ENCODE data around the gene PTBP3. TPM values are rescaled to one million over a fixed set of nuclear protein-coding genes. Genes with fewer than 3 reads are reported as not detected.

Gene PTBP3
- total RNA-seq, 2 donors from 2014 or later: 83.3 to 94.8 TPM

DNA sequence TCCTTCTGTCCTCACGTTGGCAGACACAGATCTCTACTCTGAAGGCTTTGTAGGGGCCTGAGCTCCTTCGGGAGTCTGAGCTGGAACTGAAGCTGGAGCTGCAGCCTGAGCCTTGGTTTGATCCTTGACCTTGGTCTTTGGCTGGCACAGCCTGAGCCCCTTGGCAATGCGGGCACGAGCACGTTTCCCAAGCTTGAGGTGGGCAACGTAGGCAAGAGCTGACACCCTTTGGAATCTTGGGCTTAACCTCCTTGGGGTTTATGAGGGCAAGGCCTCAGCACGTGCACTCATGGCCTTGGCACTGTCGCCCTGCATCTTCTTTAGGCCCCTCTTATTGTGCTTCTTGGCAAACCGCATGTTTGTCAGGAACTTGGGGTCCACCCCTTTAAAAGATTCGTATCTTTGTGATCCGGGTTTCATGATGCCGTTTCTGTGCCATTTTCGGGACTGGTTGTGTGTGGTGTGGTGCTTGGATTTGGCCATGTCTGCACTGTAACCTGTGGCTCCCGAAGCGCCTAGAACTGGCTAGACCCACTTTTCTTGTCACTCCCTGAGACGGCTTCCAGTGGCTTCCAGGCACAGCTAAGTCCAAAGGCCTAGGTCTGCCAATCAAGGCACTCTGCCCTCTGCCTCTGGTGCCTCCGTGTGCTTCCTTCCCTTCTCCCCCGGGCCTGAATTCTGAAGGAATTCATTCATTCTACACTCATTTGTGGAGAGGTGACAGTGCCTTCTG, 159.8 kb downstream of the PTBP3 start:
- Mint-ChIP-seq H3K27ac (no peak overlapping the region), H3K36me3 (ENCODE audit: low read depth) (no peaks in the 10 kb centered on the region), H3K4me1 (peaks cover 25% of the 10 kb centered on the region), H3K27me3 (ENCODE audit: insufficient read depth) (peaks cover 47% of the 10 kb centered on the region), H3K4me3 (peak overlapping the region; percentile 70), H3K9me3 (no peaks in the 10 kb centered on the region)
- no peak overlapping the region for H3K27ac ChIP-seq (ENCODE audit: low read depth, low read length)
- no peak for DNase-seq
- TF ChIP-seq, protein P1, sequence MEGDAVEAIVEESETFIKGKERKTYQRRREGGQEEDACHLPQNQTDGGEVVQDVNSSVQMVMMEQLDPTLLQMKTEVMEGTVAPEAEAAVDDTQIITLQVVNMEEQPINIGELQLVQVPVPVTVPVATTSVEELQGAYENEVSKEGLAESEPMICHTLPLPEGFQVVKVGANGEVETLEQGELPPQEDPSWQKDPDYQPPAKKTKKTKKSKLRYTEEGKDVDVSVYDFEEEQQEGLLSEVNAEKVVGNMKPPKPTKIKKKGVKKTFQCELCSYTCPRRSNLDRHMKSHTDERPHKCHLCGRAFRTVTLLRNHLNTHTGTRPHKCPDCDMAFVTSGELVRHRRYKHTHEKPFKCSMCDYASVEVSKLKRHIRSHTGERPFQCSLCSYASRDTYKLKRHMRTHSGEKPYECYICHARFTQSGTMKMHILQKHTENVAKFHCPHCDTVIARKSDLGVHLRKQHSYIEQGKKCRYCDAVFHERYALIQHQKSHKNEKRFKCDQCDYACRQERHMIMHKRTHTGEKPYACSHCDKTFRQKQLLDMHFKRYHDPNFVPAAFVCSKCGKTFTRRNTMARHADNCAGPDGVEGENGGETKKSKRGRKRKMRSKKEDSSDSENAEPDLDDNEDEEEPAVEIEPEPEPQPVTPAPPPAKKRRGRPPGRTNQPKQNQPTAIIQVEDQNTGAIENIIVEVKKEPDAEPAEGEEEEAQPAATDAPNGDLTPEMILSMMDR (conservative IDR thresholded peaks at IDR 0.05): no peak
- no peaks in the 10 kb centered on the region for H3K4me1 ChIP-seq (ENCODE audit: control insufficient read depth, insufficient read depth, low read length)
- no peak overlapping the region for H3K9ac ChIP-seq (ENCODE audit: extremely low read depth, low read length, poor library complexity, severe bottlenecking)
- peaks cover 38% of the 10 kb centered on the region for H3K27me3 ChIP-seq (ENCODE audit: control insufficient read depth, insufficient read depth, low read length, poor library complexity, severe bottlenecking)
- H3K9me3 ChIP-seq (ENCODE audit: control insufficient read depth, low read length): no peaks in the 10 kb centered on the region
- H3K4me3 ChIP-seq (ENCODE audit: low read length): no peak overlapping the region
- 94 to 97% methylated on average over 8 to 18 of the region's 18 CpGs for WGBS, 2 experiments (ENCODE audit: insufficient coverage in 1 of 2, insufficient read length in 1 of 2)
- H3K36me3 ChIP-seq (ENCODE audit: control insufficient read depth, insufficient read depth, low read length): no peaks in the 10 kb centered on the region

DNA sequence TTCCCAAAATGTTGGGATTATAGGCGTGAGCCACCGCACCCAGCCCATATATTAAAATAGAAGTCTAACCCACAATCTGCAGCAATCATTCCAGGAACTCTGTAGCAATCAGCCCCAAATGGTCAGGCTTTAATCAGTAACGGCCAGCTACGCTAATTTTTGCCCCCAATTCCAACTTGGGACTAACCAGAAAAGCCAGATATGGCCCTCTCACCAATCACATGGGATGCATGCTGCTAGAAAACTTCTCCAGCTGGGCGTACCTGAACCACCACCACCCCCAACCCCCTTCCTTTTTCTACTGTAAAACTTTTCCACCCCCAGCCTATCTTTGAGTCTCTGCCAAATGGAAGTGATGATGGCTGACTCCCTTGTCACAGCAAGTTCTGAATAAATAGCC, 162.5 kb downstream of the PTBP3 start:
- DNase-seq: no peak
- H3K4me3 Mint-ChIP-seq: no peak overlapping the region
- no peaks in the 10 kb centered on the region for H3K36me3 ChIP-seq (ENCODE audit: control insufficient read depth, insufficient read depth, low read length)
- H3K4me1 Mint-ChIP-seq: peaks cover 19% of the 10 kb centered on the region
- no peak overlapping the region for H3K4me3 ChIP-seq (ENCODE audit: low read length)
- peaks cover 22% of the 10 kb centered on the region for H3K27me3 ChIP-seq (ENCODE audit: control insufficient read depth, insufficient read depth, low read length, poor library complexity, severe bottlenecking)
- H3K27ac Mint-ChIP-seq: no peak overlapping the region
- H3K27me3 Mint-ChIP-seq (ENCODE audit: insufficient read depth): peaks cover 24% of the 10 kb centered on the region
- WGBS, 2 experiments (ENCODE audit: insufficient coverage in 1 of 2, insufficient read length in 1 of 2): 89 to 94% methylated on average over 3 to 5 of the region's 5 CpGs
- no peak overlapping the region for H3K9ac ChIP-seq (ENCODE audit: extremely low read depth, low read length, poor library complexity, severe bottlenecking)
- no peak overlapping the region for H3K27ac ChIP-seq (ENCODE audit: low read depth, low read length)
- H3K36me3 Mint-ChIP-seq (ENCODE audit: low read depth): no peaks in the 10 kb centered on the region
- no peaks in the 10 kb centered on the region for H3K9me3 Mint-ChIP-seq
- H3K4me1 ChIP-seq (ENCODE audit: control insufficient read depth, insufficient read depth, low read length): no peaks in the 10 kb centered on the region
- TF ChIP-seq, protein P1 (conservative IDR thresholded peaks at IDR 0.05): no peak
- no peaks in the 10 kb centered on the region for H3K9me3 ChIP-seq (ENCODE audit: control insufficient read depth, low read length)

DNA sequence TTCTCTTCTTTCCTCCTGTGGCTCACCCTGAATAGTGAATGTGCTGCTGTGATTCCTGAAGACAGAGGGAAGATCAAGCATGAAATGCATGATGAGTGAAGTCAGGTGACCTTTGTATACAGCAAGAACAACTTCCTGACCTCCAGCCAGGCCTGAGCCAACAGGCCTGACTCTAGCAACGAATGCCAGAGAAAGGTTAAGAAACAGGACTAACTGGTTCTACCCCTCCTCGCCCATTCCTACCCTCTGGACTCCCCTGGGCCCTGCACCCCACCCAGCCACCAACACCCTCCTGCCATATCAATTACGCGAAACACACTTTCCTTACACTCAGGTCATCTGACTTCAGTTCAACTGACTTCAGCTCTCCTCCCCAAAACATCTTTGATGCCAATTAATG, 163.2 kb downstream of the PTBP3 start:
- Mint-ChIP-seq H3K27ac (no peak overlapping the region), H3K4me1 (peaks cover 16% of the 10 kb centered on the region), H3K4me3 (no peak overlapping the region), H3K36me3 (ENCODE audit: low read depth) (no peaks in the 10 kb centered on the region), H3K27me3 (ENCODE audit: insufficient read depth) (peaks cover 17% of the 10 kb centered on the region), H3K9me3 (no peaks in the 10 kb centered on the region)
- Histone ChIP-seq H3K9me3 (ENCODE audit: control insufficient read depth, low read length) (no peaks in the 10 kb centered on the region), H3K4me1 (ENCODE audit: control insufficient read depth, insufficient read depth, low read length) (no peaks in the 10 kb centered on the region), H3K27ac (ENCODE audit: low read depth, low read length) (no peak overlapping the region), H3K27me3 (ENCODE audit: control insufficient read depth, insufficient read depth, low read length, poor library complexity, severe bottlenecking) (peaks cover 14% of the 10 kb centered on the region), H3K9ac (ENCODE audit: extremely low read depth, low read length, poor library complexity, severe bottlenecking) (no peak overlapping the region), H3K4me3 (ENCODE audit: low read length) (no peak overlapping the region), H3K36me3 (ENCODE audit: control insufficient read depth, insufficient read depth, low read length) (no peaks in the 10 kb centered on the region)
- TF ChIP-seq, protein P1 (conservative IDR thresholded peaks at IDR 0.05): no peak
- WGBS, 2 experiments (ENCODE audit: insufficient coverage in 1 of 2, insufficient read length in 1 of 2): 80 to 85% methylated on average over 1 to 4 of the region's 4 CpGs
- DNase-seq: no peak
